Measurements from ENCODE around the gene ARHGAP44. TPM values are rescaled to one million over a fixed set of nuclear protein-coding genes. Genes with fewer than 3 reads are reported as not detected.

The ARHGAP44 gene
- total and polyA plus RNA-seq, 9 of the 15 experiments (the other 6 are each of a cell fraction or from before 2014, with no cell fraction given): 0.01 to 0.68 (median 0.07) TPM; not detected in 1

DNA sequence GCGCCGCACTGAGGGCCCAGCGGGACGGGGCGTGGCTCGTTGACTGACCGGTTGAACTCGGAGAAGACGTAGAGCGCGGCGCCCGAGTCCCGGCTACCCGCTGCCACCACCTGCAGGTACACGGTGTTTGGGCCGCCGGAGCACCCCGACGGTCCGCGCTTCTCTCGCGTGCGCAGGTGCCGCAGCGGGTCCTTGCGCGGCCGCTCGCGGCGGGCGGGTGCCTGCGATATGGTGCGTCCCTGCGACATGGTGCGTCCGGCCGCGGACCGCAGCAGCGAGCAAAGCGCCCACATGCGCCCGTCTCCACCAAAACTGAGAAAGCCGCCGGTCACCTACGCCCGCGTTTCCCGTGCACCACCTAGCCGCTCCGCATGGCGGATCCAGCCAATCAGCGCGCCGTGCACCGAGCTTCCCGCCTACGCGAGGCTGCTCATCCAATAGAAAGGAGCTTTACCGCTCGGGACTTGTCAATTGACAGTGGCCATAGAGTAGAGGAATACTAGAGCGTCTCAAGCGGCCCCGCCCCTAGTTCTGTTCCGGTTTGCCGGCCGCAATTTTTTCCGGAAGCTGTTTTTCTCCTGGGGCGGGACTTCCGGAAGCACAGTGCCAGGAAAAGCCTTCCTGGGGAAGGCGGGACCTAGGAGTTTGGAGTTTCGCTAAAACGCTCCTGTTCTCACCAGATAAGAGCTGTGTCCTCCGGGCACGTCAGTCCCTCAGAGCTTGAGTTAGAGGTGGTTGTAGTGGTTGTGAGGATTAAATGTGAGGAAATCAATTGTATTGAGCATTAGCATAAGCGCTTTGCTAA is 228.6 kb downstream of the ARHGAP44 start, which contains the start of gene ELAC2 (continued):
- TF ChIP-seq, protein P1, sequence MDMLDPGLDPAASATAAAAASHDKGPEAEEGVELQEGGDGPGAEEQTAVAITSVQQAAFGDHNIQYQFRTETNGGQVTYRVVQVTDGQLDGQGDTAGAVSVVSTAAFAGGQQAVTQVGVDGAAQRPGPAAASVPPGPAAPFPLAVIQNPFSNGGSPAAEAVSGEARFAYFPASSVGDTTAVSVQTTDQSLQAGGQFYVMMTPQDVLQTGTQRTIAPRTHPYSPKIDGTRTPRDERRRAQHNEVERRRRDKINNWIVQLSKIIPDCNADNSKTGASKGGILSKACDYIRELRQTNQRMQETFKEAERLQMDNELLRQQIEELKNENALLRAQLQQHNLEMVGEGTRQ (CRISPR knock-in tag; IDR thresholded peaks at IDR 0.05): peak; percentile 56
- TF ChIP-seq ZNF324 (CRISPR knock-in tag; IDR thresholded peaks at IDR 0.05) (no peak), ADNP (tag; IDR thresholded peaks at IDR 0.05) (no peak), FOXP1 (CRISPR knock-in tag; IDR thresholded peaks at IDR 0.05) (no peak), RBM17 (IDR thresholded peaks at IDR 0.05; ENCODE audit: borderline replicate concordance, low read depth, low read length) (no peak), MXI1 (IDR thresholded peaks at IDR 0.05; ENCODE audit: low read depth, low read length) (0 out of 2 replicates have a peak, but pooled peaks have one; percentile 34), HSF4 (CRISPR knock-in tag; IDR thresholded peaks at IDR 0.05; ENCODE audit: borderline replicate concordance) (no peak), CEBPG (CRISPR knock-in tag; IDR thresholded peaks at IDR 0.05) (no peak), CEBPG (tag; conservative IDR thresholded peaks at IDR 0.05 in 1 of 2, IDR thresholded peaks at IDR 0.05 in 1 of 2) (no peak), PYGO2 (tag; IDR thresholded peaks at IDR 0.05) (no peak), FIP1L1 (IDR thresholded peaks at IDR 0.05; ENCODE audit: low read depth, low read length, poor library complexity, severe bottlenecking) (no peak), HMGN3 (IDR thresholded peaks at IDR 0.05; ENCODE audit: borderline replicate concordance, extremely low read depth, insufficient read length, low read depth, low read length) (peak; percentile 56), ILF3 (IDR thresholded peaks at IDR 0.05; ENCODE audit: borderline replicate concordance) (no peak), TAF7 (tag; IDR thresholded peaks at IDR 0.05) (peak; percentile 35; the same call in 1 of the 2 replicates), SP1 (CRISPR knock-in tag; IDR thresholded peaks at IDR 0.05) (peak; percentile 87), SMC3 (conservative IDR thresholded peaks at IDR 0.05; ENCODE audit: insufficient read depth, low read depth, low read length) (no peak), ZNF134 (CRISPR knock-in tag; conservative IDR thresholded peaks at IDR 0.05) (no peak), ARID2 (IDR thresholded peaks at IDR 0.05) (no peak), KDM4B (IDR thresholded peaks at IDR 0.05; ENCODE audit: borderline replicate concordance in 2 of 2, low read depth in 1 of 2) (0 out of 4 replicates have a peak, but pooled peaks of 1 of the 2 experiments have one; percentile 18), BRD9 (IDR thresholded peaks at IDR 0.05; ENCODE audit: low read depth, partially characterized antibody) (no peak)
- TF ChIP-seq, protein P2, sequence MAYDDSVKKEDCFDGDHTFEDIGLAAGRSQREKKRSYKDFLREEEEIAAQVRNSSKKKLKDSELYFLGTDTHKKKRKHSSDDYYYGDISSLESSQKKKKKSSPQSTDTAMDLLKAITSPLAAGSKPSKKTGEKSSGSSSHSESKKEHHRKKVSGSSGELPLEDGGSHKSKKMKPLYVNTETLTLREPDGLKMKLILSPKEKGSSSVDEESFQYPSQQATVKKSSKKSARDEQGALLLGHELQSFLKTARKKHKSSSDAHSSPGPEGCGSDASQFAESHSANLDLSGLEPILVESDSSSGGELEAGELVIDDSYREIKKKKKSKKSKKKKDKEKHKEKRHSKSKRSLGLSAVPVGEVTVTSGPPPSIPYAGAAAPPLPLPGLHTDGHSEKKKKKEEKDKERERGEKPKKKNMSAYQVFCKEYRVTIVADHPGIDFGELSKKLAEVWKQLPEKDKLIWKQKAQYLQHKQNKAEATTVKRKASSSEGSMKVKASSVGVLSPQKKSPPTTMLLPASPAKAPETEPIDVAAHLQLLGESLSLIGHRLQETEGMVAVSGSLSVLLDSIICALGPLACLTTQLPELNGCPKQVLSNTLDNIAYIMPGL (CRISPR knock-in tag; IDR thresholded peaks at IDR 0.05): no peak
- TF ChIP-seq, protein P3, sequence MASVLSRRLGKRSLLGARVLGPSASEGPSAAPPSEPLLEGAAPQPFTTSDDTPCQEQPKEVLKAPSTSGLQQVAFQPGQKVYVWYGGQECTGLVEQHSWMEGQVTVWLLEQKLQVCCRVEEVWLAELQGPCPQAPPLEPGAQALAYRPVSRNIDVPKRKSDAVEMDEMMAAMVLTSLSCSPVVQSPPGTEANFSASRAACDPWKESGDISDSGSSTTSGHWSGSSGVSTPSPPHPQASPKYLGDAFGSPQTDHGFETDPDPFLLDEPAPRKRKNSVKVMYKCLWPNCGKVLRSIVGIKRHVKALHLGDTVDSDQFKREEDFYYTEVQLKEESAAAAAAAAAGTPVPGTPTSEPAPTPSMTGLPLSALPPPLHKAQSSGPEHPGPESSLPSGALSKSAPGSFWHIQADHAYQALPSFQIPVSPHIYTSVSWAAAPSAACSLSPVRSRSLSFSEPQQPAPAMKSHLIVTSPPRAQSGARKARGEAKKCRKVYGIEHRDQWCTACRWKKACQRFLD (CRISPR knock-in tag; IDR thresholded peaks at IDR 0.05): 0 out of 2 replicates have a peak, but pooled peaks have one; percentile 41
- TF ChIP-seq, protein P4, sequence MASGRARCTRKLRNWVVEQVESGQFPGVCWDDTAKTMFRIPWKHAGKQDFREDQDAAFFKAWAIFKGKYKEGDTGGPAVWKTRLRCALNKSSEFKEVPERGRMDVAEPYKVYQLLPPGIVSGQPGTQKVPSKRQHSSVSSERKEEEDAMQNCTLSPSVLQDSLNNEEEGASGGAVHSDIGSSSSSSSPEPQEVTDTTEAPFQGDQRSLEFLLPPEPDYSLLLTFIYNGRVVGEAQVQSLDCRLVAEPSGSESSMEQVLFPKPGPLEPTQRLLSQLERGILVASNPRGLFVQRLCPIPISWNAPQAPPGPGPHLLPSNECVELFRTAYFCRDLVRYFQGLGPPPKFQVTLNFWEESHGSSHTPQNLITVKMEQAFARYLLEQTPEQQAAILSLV (tag; IDR thresholded peaks at IDR 0.05): no peak

Measured in K562 (cell line).